Liver (tissue), 9 donors: ENCODE results near the gene CADPS. TPM values are rescaled to one million over a fixed set of nuclear protein-coding genes. Genes with fewer than 3 reads are reported as not detected.

Experiments used
- DNase-seq: peaks from one replicate; pipeline ENCODE4 v3.0.0-alpha.2; 2017; ENCODE audit warnings: low spot score
- H3K27ac ChIP-seq, 2 donors: one replicate each; pipeline ENCODE4 v1.7.0; 2013; ENCODE audit warnings: inconsistent platforms in 2 of 2, low read length in 2 of 2, control low read depth in 1 of 2, low read depth in 1 of 2, mild to moderate bottlenecking in 1 of 2
- H3K27me3 ChIP-seq, 4 donors: one replicate each; pipeline versions ENCODE4 v1.6.1 to v1.7.0; 2013; ENCODE audit warnings: low read length in 3 of 4, inconsistent platforms in 1 of 4, mild to moderate bottlenecking in 1 of 4, moderate library complexity in 1 of 4; ENCODE audit not compliant: control insufficient read depth in 4 of 4, insufficient read depth in 4 of 4
- H3K36me3 ChIP-seq, 4 donors: one replicate each; pipeline versions ENCODE4 v1.6.1 to v1.7.0; 2013; ENCODE audit warnings: low read length in 3 of 4, mild to moderate bottlenecking in 3 of 4, low read depth in 1 of 4, moderate library complexity in 1 of 4; ENCODE audit not compliant: control insufficient read depth in 4 of 4, insufficient read depth in 3 of 4
- H3K4me1 ChIP-seq, 4 donors: one replicate each; pipeline versions ENCODE4 v1.6.1 to v1.7.0; 2013; ENCODE audit warnings: low read length in 3 of 4, mild to moderate bottlenecking in 3 of 4, moderate library complexity in 1 of 4; ENCODE audit not compliant: control insufficient read depth in 4 of 4, insufficient read depth in 4 of 4
- H3K4me3 ChIP-seq, 3 donors: one replicate each; pipeline versions ENCODE4 v1.6.1 to v1.7.0; 2013; ENCODE audit warnings: low read length in 3 of 3, control low read depth in 1 of 3, low read depth in 1 of 3, mild to moderate bottlenecking in 1 of 3
- H3K9ac ChIP-seq, 2 donors: one replicate each; pipeline ENCODE4 v1.7.0; 2013; ENCODE audit warnings: low read length in 2 of 2, mild to moderate bottlenecking in 2 of 2, moderate library complexity in 2 of 2, control low read depth in 1 of 2, low read depth in 1 of 2
- H3K9me3 ChIP-seq, 4 donors: one replicate each; pipeline versions ENCODE4 v1.6.1 to v1.7.0; 2013; ENCODE audit warnings: low read length in 3 of 4; ENCODE audit not compliant: control insufficient read depth in 4 of 4
- EGR1 ChIP-seq, 2 donors: IDR thresholded peaks; 2 replicates each; pipeline ENCODE4 v1.6.1; 2016 to 2018; ENCODE audit warnings: antibody characterized with exemption in 2 of 2, low read depth in 2 of 2
- FOXA1 ChIP-seq: IDR thresholded peaks from 2 replicates; pipeline ENCODE4 v1.6.1; 2016; ENCODE audit warnings: antibody characterized with exemption
- FOXA2 ChIP-seq: IDR thresholded peaks from 2 replicates; pipeline ENCODE4 v1.6.1; 2016; ENCODE audit warnings: antibody characterized with exemption
- GABPA ChIP-seq, 2 donors: IDR thresholded peaks in 1 of 2; conservative IDR thresholded peaks in 1 of 2; 2 replicates each; pipeline ENCODE4 v1.6.1; 2016; ENCODE audit warnings: antibody characterized with exemption in 2 of 2, mild to moderate bottlenecking in 1 of 2, moderate library complexity in 1 of 2
- HNF4A ChIP-seq, 2 donors: conservative IDR thresholded peaks; 2 replicates each; pipeline ENCODE4 v1.6.1; 2016; ENCODE audit warnings: antibody characterized with exemption in 2 of 2, mild to moderate bottlenecking in 2 of 2
- HNF4G ChIP-seq: IDR thresholded peaks from 2 replicates; pipeline ENCODE4 v1.6.1; 2016; ENCODE audit warnings: antibody characterized with exemption
- JUND ChIP-seq, 2 donors: IDR thresholded peaks; 2 replicates each; pipeline ENCODE4 v1.6.1; 2016; ENCODE audit warnings: antibody characterized with exemption in 2 of 2
- NR2F2 ChIP-seq: IDR thresholded peaks from 2 replicates; pipeline ENCODE4 v1.6.1; 2016; ENCODE audit warnings: antibody characterized with exemption
- RAD21 ChIP-seq, 2 donors: IDR thresholded peaks; 2 replicates each; pipeline ENCODE4 v1.6.1; 2016; ENCODE audit warnings: antibody characterized with exemption in 2 of 2, mild to moderate bottlenecking in 2 of 2
- RXRA ChIP-seq, 2 donors: IDR thresholded peaks; 2 replicates each; pipeline ENCODE4 v1.6.1; 2017 to 2018; ENCODE audit warnings: antibody characterized with exemption in 2 of 2, mild to moderate bottlenecking in 1 of 2
- SP1 ChIP-seq: IDR thresholded peaks from 2 replicates; pipeline ENCODE4 v1.6.1; 2018; ENCODE audit warnings: antibody characterized with exemption, mild to moderate bottlenecking
- TAF1 ChIP-seq: conservative IDR thresholded peaks from 2 replicates; pipeline ENCODE4 v1.6.1; 2016; ENCODE audit warnings: antibody characterized with exemption, mild to moderate bottlenecking
- YY1 ChIP-seq: IDR thresholded peaks from 2 replicates; pipeline ENCODE4 v1.6.1; 2016; ENCODE audit warnings: antibody characterized with exemption, mild to moderate bottlenecking
- WGBS: extraction: QIAGEN DNeasy Blood & Tissue Kit; methylation state at CpG from one replicate; pipeline ENCODE4 v1.1.7; 2013; 5-methylcytosine and 5-hydroxymethylcytosine counted together
- polyA plus RNA-seq, 2 donors: library from polyadenylated mRNA; stranded (reverse) in 1 of 2; unstranded in 1 of 2; fragments of 200-250 nt in 1 of 2; fragments of >200 nt in 1 of 2; fragmentation: Nextera tagmentation in 1 of 2; extraction: Ambion mirVana in 1 of 2; gene quantifications; one replicate each; pipeline versions ENCODE4 v1.2.1 to v1.2.3, GENCODE V29; 2013 to 2015
- total RNA-seq, 2 donors: library from RNA; depleted of rRNA; stranded (reverse); fragments of >200 nt; gene quantifications; one replicate each; pipeline ENCODE4 v1.2.3, GENCODE V29; 2014
- TF ChIP-seq, protein P1 (sequence below): fragments of 150-350 bp; IDR thresholded peaks from 2 replicates; pipeline ENCODE4 v1.5.1; 2017; ENCODE audit warnings: improper control_type of control experiment, low read depth, low read length; ENCODE audit not compliant: missing input control
- TF ChIP-seq, protein P2 (sequence below): IDR thresholded peaks from 2 replicates; pipeline ENCODE4 v1.6.1; 2016; ENCODE audit warnings: antibody characterized with exemption
- TF ChIP-seq, protein P3 (sequence below): IDR thresholded peaks from 2 replicates; pipeline ENCODE4 v1.6.1; 2016; ENCODE audit warnings: antibody characterized with exemption, mild to moderate bottlenecking
- TF ChIP-seq, protein P4 (sequence below): IDR thresholded peaks from 2 replicates; pipeline ENCODE4 v1.6.1; 2016; ENCODE audit warnings: antibody characterized with exemption
- TF ChIP-seq, protein P5 (sequence below): IDR thresholded peaks from 2 replicates; pipeline ENCODE4 v1.6.1; 2016; ENCODE audit warnings: antibody characterized with exemption
- donor health status: healthy.
- donor health status: healthy.
- donor health status: healthy.
- donor health status: healthy.
- donor health status: healthy.

Gene CADPS
- total and polyA plus RNA-seq, 4 donors, result 0.05 to 0.37 (median 0.17) TPM; not detected in 1

DNA sequence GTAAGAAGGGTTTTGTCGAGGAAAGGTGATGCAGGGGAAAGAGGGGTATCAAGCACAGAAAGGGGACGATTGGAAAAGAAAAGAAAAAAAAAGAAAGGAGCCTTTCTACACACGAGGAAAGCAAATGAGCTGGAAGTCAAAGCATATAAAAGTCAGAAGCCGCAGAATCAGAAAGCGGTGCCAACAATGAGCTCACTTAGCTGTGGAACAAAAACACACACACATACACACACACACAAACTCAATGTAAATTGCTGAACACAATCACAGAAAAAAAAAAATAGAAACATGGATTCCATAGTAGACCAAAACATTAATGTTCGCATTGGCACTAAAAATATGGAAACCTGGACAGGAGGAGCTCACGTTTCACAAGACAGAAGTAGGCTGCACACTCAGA is 438.4 kb downstream of the CADPS start:
- 72% methylated on average over 7 of the region's 7 CpGs for WGBS
- TF ChIP-seq, protein P1, sequence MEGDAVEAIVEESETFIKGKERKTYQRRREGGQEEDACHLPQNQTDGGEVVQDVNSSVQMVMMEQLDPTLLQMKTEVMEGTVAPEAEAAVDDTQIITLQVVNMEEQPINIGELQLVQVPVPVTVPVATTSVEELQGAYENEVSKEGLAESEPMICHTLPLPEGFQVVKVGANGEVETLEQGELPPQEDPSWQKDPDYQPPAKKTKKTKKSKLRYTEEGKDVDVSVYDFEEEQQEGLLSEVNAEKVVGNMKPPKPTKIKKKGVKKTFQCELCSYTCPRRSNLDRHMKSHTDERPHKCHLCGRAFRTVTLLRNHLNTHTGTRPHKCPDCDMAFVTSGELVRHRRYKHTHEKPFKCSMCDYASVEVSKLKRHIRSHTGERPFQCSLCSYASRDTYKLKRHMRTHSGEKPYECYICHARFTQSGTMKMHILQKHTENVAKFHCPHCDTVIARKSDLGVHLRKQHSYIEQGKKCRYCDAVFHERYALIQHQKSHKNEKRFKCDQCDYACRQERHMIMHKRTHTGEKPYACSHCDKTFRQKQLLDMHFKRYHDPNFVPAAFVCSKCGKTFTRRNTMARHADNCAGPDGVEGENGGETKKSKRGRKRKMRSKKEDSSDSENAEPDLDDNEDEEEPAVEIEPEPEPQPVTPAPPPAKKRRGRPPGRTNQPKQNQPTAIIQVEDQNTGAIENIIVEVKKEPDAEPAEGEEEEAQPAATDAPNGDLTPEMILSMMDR, result no peak
- TF ChIP-seq, protein P2, sequence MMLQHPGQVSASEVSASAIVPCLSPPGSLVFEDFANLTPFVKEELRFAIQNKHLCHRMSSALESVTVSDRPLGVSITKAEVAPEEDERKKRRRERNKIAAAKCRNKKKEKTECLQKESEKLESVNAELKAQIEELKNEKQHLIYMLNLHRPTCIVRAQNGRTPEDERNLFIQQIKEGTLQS, result no peak
- TF ChIP-seq TAF1 (no peak), FOXA2 (no peak), FOXA1 (no peak), HNF4A (conservative IDR thresholded peaks at IDR 0.05) (no peak), NR2F2 (no peak), SP1 (no peak), HNF4G (no peak), YY1 (no peak)
- TF ChIP-seq, protein P3, sequence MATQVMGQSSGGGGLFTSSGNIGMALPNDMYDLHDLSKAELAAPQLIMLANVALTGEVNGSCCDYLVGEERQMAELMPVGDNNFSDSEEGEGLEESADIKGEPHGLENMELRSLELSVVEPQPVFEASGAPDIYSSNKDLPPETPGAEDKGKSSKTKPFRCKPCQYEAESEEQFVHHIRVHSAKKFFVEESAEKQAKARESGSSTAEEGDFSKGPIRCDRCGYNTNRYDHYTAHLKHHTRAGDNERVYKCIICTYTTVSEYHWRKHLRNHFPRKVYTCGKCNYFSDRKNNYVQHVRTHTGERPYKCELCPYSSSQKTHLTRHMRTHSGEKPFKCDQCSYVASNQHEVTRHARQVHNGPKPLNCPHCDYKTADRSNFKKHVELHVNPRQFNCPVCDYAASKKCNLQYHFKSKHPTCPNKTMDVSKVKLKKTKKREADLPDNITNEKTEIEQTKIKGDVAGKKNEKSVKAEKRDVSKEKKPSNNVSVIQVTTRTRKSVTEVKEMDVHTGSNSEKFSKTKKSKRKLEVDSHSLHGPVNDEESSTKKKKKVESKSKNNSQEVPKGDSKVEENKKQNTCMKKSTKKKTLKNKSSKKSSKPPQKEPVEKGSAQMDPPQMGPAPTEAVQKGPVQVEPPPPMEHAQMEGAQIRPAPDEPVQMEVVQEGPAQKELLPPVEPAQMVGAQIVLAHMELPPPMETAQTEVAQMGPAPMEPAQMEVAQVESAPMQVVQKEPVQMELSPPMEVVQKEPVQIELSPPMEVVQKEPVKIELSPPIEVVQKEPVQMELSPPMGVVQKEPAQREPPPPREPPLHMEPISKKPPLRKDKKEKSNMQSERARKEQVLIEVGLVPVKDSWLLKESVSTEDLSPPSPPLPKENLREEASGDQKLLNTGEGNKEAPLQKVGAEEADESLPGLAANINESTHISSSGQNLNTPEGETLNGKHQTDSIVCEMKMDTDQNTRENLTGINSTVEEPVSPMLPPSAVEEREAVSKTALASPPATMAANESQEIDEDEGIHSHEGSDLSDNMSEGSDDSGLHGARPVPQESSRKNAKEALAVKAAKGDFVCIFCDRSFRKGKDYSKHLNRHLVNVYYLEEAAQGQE, result no peak
- TF ChIP-seq, protein P4, sequence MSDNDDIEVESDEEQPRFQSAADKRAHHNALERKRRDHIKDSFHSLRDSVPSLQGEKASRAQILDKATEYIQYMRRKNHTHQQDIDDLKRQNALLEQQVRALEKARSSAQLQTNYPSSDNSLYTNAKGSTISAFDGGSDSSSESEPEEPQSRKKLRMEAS, result no peak
- TF ChIP-seq, protein P5, sequence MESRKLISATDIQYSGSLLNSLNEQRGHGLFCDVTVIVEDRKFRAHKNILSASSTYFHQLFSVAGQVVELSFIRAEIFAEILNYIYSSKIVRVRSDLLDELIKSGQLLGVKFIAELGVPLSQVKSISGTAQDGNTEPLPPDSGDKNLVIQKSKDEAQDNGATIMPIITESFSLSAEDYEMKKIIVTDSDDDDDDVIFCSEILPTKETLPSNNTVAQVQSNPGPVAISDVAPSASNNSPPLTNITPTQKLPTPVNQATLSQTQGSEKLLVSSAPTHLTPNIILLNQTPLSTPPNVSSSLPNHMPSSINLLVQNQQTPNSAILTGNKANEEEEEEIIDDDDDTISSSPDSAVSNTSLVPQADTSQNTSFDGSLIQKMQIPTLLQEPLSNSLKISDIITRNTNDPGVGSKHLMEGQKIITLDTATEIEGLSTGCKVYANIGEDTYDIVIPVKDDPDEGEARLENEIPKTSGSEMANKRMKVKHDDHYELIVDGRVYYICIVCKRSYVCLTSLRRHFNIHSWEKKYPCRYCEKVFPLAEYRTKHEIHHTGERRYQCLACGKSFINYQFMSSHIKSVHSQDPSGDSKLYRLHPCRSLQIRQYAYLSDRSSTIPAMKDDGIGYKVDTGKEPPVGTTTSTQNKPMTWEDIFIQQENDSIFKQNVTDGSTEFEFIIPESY, result no peak

DNA sequence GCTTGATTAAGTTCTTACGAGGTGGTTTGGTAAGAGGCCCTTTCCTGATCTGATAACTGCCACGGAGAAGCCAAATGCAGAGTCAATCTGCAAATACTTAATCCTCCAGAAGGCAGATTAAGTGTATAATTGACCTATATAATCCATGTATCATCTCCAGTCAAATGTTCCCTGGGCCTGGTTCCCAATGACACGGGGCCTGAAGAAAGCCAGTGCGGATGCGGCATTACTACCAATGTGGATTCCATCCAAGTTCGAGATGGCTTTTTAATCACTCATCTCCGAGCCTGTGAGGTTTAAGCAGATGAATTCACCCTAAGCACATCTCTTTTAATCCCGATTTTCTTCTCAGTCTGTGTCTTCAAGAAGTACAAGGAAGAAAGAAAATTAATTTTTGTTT is 441.8 kb downstream of the CADPS start:
- no peaks in the 10 kb centered on the region for H3K36me3 ChIP-seq
- no peak for TF ChIP-seq TAF1
- no peak for TF ChIP-seq FOXA1
- TF ChIP-seq FOXA2, result no peak
- TF ChIP-seq, protein P4, result no peak
- TF ChIP-seq HNF4A (conservative IDR thresholded peaks at IDR 0.05), result no peak
- no peak for TF ChIP-seq RAD21 (IDR thresholded peaks at IDR 0.05)
- TF ChIP-seq GABPA (IDR thresholded peaks at IDR 0.05 in 1 of 2, conservative IDR thresholded peaks at IDR 0.05 in 1 of 2), result no peak
- no peak for TF ChIP-seq EGR1 (IDR thresholded peaks at IDR 0.05; ENCODE audit: low read depth in 2 of 2)
- TF ChIP-seq JUND (IDR thresholded peaks at IDR 0.05), result no peak
- TF ChIP-seq, protein P2, result no peak
- TF ChIP-seq, protein P1, result no peak
- no peak for TF ChIP-seq RXRA (IDR thresholded peaks at IDR 0.05)
- TF ChIP-seq NR2F2, result no peak
- TF ChIP-seq, protein P5, result no peak
- 80% methylated on average over 8 of the region's 8 CpGs for WGBS
- H3K9me3 ChIP-seq, result no peaks in the 10 kb centered on the region
- H3K4me3 ChIP-seq, result no peak overlapping the region
- H3K27ac ChIP-seq, result no peak overlapping the region
- H3K27me3 ChIP-seq, result peaks cover 0 to 4% (median 2%) of the 10 kb centered on the region in 4 donors
- H3K4me1 ChIP-seq, result no peaks in the 10 kb centered on the region
- no peak overlapping the region for H3K9ac ChIP-seq
- no peak for DNase-seq

More for the DNA sequence above, 438.4 kb downstream of the CADPS start:
- no peak overlapping the region for H3K4me3 ChIP-seq
- no peak overlapping the region for H3K27ac ChIP-seq
- peaks cover 0 to 4% (median 2%) of the 10 kb centered on the region in 4 donors for H3K27me3 ChIP-seq
- H3K9ac ChIP-seq, result no peak overlapping the region
- no peaks in the 10 kb centered on the region for H3K9me3 ChIP-seq
- peaks cover 0 to 1% (median 0%) of the 10 kb centered on the region in 4 donors for H3K36me3 ChIP-seq
- H3K4me1 ChIP-seq, result no peaks in the 10 kb centered on the region
- no peak for DNase-seq
